ENCODE results near the gene RRAGC. TPM values are rescaled to one million over a fixed set of nuclear protein-coding genes. Genes with fewer than 3 reads are reported as not detected.
"Not testable (repeated sequence)": the region's sequence is repeated elsewhere in the genome, so short reads cannot be mapped to it uniquely, and the experiment has no call there.

RRAGC gene
- total RNA-seq, 1 donor from 2014 or later: 21.1 TPM

GRCh38 chr1:38852780-38853179, 6.8 kb downstream of the RRAGC start:
- Mint-ChIP-seq H3K27me3 (ENCODE audit: low read depth) (no peaks in the 10 kb centered on the region), H3K4me3 (no peak overlapping the region), H3K27ac (no peak overlapping the region)

DNA sequence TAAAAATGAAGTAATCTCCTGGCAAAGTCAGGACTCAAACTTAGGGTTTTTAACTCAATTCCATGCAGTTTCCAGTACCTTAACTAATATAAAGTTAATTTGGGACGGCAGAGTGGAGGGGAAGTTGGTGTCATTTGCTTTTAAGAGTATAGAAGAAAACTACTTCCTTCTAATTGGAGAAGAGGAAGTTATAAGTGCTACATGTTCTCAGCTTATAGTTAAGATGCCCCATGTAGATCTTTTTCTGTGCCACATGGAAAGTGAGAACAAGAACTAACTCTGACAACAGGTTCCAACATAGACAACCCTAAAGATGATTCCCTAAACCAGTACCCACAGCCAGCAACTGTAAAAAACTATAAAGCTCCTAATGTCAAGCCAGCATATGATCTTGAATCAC, 11.5 kb downstream of the RRAGC start:
- Mint-ChIP-seq H3K4me3 (no peak overlapping the region), H3K27ac (no peak overlapping the region)
- DNase-seq (ENCODE audit: low spot score in 2 of 2, unreplicated experiment in 2 of 2): no peak

More at GRCh38 chr1:38852780-38853179, 6.8 kb downstream of the RRAGC start:
- Mint-ChIP-seq H3K36me3 (peaks cover 33% of the 10 kb centered on the region), H3K4me1 (peaks cover 9% of the 10 kb centered on the region), H3K9me3 (no peaks in the 10 kb centered on the region)
- TF ChIP-seq, protein P1, sequence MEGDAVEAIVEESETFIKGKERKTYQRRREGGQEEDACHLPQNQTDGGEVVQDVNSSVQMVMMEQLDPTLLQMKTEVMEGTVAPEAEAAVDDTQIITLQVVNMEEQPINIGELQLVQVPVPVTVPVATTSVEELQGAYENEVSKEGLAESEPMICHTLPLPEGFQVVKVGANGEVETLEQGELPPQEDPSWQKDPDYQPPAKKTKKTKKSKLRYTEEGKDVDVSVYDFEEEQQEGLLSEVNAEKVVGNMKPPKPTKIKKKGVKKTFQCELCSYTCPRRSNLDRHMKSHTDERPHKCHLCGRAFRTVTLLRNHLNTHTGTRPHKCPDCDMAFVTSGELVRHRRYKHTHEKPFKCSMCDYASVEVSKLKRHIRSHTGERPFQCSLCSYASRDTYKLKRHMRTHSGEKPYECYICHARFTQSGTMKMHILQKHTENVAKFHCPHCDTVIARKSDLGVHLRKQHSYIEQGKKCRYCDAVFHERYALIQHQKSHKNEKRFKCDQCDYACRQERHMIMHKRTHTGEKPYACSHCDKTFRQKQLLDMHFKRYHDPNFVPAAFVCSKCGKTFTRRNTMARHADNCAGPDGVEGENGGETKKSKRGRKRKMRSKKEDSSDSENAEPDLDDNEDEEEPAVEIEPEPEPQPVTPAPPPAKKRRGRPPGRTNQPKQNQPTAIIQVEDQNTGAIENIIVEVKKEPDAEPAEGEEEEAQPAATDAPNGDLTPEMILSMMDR (IDR thresholded peaks at IDR 0.05; ENCODE audit: unreplicated experiment): no peak
- DNase-seq (ENCODE audit: low spot score in 2 of 2, unreplicated experiment in 2 of 2): no peak

DNA sequence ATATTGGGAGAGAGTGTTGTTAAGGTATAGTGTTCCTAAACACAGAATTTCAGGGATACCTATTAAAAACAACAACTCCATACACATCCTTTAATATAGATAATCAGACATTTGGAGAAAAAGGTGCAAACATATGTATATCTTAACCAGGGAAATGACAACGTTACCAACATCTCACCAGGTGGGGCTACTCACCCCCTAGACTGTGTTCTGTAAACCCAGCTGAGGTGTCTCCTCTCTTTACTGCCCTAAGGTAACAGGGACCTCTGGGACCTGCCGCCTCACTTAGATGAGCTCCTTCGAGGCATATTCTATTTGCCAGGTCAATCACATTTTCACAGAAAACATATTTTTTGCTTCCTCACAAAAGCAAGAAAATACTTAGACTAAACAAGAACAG, 13.4 kb downstream of the RRAGC start:
- TF ChIP-seq, protein P1 (IDR thresholded peaks at IDR 0.05; ENCODE audit: unreplicated experiment): no peak
- H3K4me1 Mint-ChIP-seq: no peaks in the 10 kb centered on the region
- H3K9me3 Mint-ChIP-seq: peaks cover 5% of the 10 kb centered on the region
- H3K4me3 Mint-ChIP-seq: no peak overlapping the region
- DNase-seq (ENCODE audit: low spot score in 2 of 2, unreplicated experiment in 2 of 2): no peak
- H3K27ac Mint-ChIP-seq: no peak overlapping the region
- no peaks in the 10 kb centered on the region for H3K27me3 Mint-ChIP-seq (ENCODE audit: low read depth)
- H3K36me3 Mint-ChIP-seq: peaks cover 37% of the 10 kb centered on the region

More for the DNA sequence above, 11.5 kb downstream of the RRAGC start:
- no peaks in the 10 kb centered on the region for H3K27me3 Mint-ChIP-seq (ENCODE audit: low read depth)
- peaks cover 5% of the 10 kb centered on the region for H3K9me3 Mint-ChIP-seq
- H3K4me1 Mint-ChIP-seq: no peaks in the 10 kb centered on the region
- peaks cover 44% of the 10 kb centered on the region for H3K36me3 Mint-ChIP-seq
- TF ChIP-seq, protein P1 (IDR thresholded peaks at IDR 0.05; ENCODE audit: unreplicated experiment): no peak

DNA sequence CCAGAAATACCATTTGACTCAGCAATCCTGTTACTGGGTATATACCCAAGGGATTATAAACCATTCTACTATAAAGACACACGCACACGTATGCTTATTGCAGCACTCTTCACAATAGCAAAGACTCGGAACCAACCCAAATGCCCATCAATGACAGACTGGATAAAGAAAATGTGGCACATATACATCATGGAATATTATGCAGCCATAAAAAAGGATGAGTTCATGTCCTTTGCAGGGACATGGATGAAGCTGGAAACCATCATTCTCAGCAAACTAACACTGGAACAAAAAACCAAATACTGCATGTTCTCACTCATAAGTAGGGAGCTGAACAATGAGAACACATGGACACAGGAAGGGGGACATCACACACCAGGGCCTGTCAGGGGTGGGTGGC, 14.5 kb downstream of the RRAGC start:
- not testable (repeated sequence) for DNase-seq (ENCODE audit: low spot score in 2 of 2, unreplicated experiment in 2 of 2); H3K4me3 Mint-ChIP-seq; H3K27me3 Mint-ChIP-seq (ENCODE audit: low read depth); H3K27ac Mint-ChIP-seq; H3K4me1 Mint-ChIP-seq; H3K9me3 Mint-ChIP-seq
- H3K36me3 Mint-ChIP-seq: peaks cover 35% of the 10 kb centered on the region

GRCh38 chr1:38840281-38840680, 19.3 kb downstream of the RRAGC start:
- Mint-ChIP-seq H3K4me3 (no peak overlapping the region), H3K36me3 (peaks cover 41% of the 10 kb centered on the region), H3K27ac (no peak overlapping the region), H3K4me1 (no peaks in the 10 kb centered on the region), H3K27me3 (ENCODE audit: low read depth) (no peaks in the 10 kb centered on the region), H3K9me3 (peaks cover 5% of the 10 kb centered on the region)
- TF ChIP-seq, protein P1 (IDR thresholded peaks at IDR 0.05; ENCODE audit: unreplicated experiment): no peak
- no peak for DNase-seq (ENCODE audit: low spot score in 2 of 2, unreplicated experiment in 2 of 2)

- Mint-ChIP-seq H3K4me3 (no peak overlapping the region), H3K27ac (no peak overlapping the region), H3K9me3 (no peaks in the 10 kb centered on the region), H3K27me3 (ENCODE audit: low read depth) (peaks cover 2% of the 10 kb centered on the region), H3K4me1 (no peaks in the 10 kb centered on the region), H3K36me3 (peaks cover 32% of the 10 kb centered on the region)
- TF ChIP-seq, protein P1 (IDR thresholded peaks at IDR 0.05; ENCODE audit: unreplicated experiment): no peak
- DNase-seq (ENCODE audit: low spot score in 2 of 2, unreplicated experiment in 2 of 2): no peak
Measured at GRCh38 chr1:38839363-38839762, 20.2 kb downstream of the RRAGC start.

DNA sequence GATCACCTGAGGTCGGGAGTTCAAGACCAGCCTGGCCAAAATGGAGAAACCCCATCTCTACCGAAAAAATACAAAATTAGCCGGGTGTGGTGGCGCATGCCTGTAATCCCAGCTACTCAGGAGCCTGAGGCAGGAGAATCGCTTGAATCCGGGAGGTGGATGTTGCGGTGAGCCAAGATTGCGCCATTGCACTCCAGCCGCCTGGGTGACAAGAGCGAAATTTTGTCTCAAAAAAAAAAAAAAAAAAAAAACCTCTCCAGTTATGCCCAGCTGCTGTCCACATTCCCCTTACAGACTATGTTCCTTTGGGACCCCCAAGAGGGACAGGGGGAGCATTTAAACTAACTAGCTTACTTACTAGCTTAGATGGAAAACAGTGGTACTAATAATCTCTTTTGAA, 23.3 kb downstream of the RRAGC start:
- not testable (repeated sequence) for H3K4me3 Mint-ChIP-seq; DNase-seq (ENCODE audit: low spot score in 2 of 2, unreplicated experiment in 2 of 2); H3K4me1 Mint-ChIP-seq; H3K27ac Mint-ChIP-seq; H3K9me3 Mint-ChIP-seq
- H3K36me3 Mint-ChIP-seq: peaks cover 20% of the 10 kb centered on the region
- H3K27me3 Mint-ChIP-seq (ENCODE audit: low read depth): peaks cover 23% of the 10 kb centered on the region
